ENCODE measurements around the gene ADAMTS17.
A peak's percentile ranks its signal among the peaks of the same experiment; 100 is the strongest.

The ADAMTS17 gene, protein sequence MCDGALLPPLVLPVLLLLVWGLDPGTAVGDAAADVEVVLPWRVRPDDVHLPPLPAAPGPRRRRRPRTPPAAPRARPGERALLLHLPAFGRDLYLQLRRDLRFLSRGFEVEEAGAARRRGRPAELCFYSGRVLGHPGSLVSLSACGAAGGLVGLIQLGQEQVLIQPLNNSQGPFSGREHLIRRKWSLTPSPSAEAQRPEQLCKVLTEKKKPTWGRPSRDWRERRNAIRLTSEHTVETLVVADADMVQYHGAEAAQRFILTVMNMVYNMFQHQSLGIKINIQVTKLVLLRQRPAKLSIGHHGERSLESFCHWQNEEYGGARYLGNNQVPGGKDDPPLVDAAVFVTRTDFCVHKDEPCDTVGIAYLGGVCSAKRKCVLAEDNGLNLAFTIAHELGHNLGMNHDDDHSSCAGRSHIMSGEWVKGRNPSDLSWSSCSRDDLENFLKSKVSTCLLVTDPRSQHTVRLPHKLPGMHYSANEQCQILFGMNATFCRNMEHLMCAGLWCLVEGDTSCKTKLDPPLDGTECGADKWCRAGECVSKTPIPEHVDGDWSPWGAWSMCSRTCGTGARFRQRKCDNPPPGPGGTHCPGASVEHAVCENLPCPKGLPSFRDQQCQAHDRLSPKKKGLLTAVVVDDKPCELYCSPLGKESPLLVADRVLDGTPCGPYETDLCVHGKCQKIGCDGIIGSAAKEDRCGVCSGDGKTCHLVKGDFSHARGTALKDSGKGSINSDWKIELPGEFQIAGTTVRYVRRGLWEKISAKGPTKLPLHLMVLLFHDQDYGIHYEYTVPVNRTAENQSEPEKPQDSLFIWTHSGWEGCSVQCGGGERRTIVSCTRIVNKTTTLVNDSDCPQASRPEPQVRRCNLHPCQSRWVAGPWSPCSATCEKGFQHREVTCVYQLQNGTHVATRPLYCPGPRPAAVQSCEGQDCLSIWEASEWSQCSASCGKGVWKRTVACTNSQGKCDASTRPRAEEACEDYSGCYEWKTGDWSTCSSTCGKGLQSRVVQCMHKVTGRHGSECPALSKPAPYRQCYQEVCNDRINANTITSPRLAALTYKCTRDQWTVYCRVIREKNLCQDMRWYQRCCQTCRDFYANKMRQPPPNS

DNA sequence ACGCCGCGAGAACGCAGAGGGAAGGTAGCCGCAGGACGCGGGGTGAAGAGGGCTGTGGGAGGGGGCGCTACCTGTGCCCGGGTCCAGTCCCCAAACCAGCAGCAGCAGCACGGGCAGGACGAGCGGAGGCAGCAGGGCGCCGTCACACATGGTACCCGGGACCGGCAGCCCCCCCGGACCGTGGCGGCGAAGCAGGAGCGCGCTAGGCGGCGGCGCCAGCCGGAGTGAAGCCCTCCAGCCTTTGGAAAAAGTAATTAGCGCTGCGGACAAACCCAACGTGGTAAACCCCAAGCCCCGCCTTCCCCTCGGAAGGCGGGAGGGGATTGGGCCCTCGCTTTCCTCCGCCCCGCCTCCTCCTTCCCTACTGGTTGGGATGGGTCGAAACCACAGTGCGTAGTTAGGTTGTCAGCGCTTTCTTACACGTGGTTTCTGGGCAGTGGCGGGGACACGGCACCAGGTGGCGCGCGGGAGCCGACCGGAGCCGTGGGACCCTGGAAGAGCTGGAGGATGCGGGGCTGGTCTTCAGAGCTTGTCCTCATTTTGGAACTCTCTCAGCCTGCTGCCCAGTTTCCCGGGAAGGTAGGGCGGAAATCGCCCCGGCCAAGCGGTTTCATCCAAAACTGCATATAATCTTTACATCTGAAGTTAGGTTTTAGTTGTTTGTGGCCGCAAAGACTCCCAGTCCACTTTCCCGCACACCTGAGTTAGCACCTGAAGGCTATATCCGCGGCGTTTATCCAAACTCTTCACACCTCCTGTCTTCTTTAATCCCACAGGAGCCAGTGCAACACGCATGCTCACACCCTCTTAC is at the start of gene ADAMTS17:
Gene ADAMTS17 (minus strand): TSS at position 226 of the 811 bp plus-strand sequence. CDS start 76 bp downstream, at position 150.
- DNase-seq (ENCODE audit: low read depth) = peak; percentile 90

- DNase-seq (ENCODE audit: low read depth) = no peak
Measured at GRCh38 chr15:100385300-100386050, 43.7 kb upstream of the ADAMTS17 start.

DNA sequence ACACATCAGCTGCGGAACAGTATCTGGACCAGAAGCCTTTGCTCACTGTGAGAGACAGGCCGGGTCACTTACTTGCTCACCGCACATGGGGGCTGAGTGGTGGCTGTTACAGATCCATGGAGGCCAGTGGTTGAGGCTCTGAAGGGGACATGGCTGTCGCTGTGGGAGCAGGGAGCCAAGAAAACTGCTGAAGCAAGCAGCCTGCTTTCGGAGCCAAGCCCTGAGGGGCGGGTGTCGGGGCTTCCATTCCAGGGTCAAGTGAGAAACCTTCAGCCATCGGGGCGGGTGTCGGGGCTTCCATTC is 42.3 kb upstream of the ADAMTS17 start:
- no peak for DNase-seq (ENCODE audit: low read depth)

DNA sequence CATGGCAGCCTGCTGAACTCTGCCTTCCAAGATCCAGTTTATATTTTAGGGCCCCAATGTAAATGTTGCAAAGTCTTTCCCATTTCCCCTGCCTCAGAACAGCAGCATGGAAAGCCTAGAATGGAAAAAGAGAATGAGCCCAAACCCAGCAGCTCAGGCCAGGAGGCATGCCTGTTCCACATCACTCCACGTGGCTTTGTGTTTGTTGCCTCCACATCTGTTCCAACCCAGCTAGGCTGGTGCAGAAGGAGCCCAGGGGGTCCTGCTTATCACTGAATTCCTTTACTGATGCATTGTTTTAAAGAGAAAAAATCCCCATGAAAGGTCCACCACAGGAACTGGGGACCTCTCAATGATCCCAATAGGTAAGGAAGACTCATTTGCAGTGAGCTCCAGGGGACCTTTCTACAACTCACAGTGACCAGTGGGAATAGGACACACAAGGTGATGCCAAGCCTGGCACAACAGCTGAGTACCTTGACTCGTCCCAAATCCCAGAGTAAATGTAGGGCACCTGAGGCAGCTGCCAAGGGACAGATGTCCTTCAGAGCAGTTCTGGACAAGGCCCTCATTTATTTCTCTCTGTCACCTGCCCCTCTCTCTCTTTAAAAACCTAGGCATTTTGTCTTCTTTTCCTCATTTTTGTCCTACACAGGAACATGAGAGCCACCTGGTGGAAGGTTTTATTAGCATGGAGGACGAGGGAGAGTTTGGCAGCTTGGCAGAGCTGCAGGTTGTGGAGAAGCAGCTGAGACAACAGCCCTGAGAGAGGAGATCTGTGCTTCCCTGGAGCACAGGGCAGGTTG is 41.7 kb upstream of the ADAMTS17 start:
- DNase-seq (ENCODE audit: low read depth) = peak; percentile 32

DNA sequence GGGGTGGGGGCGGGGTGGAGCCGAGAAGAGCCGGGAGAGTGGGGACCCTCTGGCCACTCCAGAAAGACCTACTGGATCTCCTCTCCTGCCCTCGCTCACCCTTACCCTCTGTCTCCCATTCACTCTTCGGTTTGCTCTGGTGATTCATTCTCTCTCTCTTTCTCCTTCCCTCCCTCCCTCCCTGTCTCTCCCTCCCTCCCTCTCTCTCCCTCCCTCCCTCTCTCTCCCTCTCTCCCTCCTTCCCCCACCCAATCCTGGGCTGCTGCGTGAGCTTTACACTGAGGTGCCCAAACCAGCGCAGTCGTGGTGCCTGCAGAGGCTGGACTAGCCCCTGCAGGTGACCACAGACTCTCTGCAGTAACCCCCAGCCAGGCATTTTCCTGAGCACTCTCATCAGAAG is 32.2 kb upstream of the ADAMTS17 start:
- no peak for DNase-seq (ENCODE audit: low read depth)

DNA sequence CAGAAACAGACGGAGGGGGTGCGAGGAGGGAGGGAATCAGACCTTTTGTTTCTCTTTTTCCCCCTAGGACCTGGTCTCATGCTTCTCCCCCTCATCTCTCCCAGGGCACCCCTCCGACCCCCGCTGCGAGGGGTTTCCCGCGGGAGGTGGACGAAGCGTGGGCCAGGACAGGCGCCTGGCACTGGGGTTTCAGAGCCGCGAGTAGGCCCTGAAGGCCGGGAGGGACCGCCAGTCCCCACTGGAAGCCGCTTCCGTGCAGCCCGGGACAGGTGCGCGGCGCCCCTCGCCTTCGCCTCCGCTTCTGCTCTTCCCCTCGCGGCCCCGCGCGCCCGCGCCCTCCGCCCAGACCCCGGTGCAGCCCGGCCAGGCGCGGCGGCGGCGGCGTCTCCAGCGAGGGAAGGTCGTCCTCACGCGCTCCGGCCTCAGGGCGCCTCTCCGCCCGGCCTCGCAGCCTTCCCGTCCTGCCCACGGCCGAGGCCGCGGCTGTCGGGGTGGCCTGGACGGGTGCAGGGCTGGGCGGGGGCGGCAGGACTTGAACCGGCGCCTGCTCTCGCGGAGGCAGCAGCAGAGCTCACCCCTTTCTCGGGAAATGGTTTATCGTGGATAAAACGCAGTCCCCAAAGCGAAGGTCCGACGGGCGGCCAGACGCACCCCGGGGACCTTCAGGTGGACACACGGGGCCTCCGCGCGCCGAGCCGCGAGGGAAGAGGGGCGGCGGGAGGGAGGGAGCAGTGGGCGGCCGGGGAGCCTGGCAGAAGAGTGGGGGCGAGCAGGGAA is 31.5 kb upstream of the ADAMTS17 start:
- no peak for DNase-seq (ENCODE audit: low read depth)

GRCh38 chr15:100372739-100373119 is 31.0 kb upstream of the ADAMTS17 start:
- DNase-seq (ENCODE audit: low read depth) = no peak

GRCh38 chr15:100355342-100355741 is 13.6 kb upstream of the ADAMTS17 start:
- DNase-seq (ENCODE audit: low read depth) = no peak

GRCh38 chr15:100353449-100353848 is 11.7 kb upstream of the ADAMTS17 start:
- no peak for DNase-seq (ENCODE audit: low read depth)

GRCh38 chr15:100350434-100351226 is 8.9 kb upstream of the ADAMTS17 start:
- DNase-seq (ENCODE audit: low read depth) = peak; percentile 90

- peak; percentile 87 for DNase-seq (ENCODE audit: low read depth)
Measured at GRCh38 chr15:100349696-100350433, 8.1 kb upstream of the ADAMTS17 start.

- no peak for DNase-seq (ENCODE audit: low read depth)
Measured at GRCh38 chr15:100349321-100349695, 7.5 kb upstream of the ADAMTS17 start.

- DNase-seq (ENCODE audit: low read depth) = no peak
Measured at GRCh38 chr15:100348578-100348977, 6.8 kb upstream of the ADAMTS17 start.

GRCh38 chr15:100346866-100347512 is 5.2 kb upstream of the ADAMTS17 start:
- no peak for DNase-seq (ENCODE audit: low read depth)

DNA sequence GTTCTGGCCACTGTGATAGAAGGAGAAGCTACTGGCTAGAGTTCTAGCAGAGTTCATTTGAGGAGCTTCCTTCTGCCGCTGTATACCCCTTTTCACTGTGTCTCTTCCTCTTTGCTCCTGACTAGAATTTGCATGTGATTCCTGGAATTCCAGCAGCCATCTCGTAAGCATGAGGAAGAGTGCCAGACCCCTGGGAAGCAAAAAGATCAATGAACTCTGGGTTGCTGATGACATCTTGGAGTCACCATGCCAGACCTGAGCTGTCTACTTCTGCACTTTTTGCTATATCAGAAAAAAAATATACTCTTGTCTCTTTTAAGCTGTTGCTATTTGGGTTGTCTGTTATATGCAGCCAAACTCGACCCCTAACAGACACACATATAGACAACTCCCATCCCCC is 3.7 kb upstream of the ADAMTS17 start:
- DNase-seq (ENCODE audit: low read depth) = no peak

DNA sequence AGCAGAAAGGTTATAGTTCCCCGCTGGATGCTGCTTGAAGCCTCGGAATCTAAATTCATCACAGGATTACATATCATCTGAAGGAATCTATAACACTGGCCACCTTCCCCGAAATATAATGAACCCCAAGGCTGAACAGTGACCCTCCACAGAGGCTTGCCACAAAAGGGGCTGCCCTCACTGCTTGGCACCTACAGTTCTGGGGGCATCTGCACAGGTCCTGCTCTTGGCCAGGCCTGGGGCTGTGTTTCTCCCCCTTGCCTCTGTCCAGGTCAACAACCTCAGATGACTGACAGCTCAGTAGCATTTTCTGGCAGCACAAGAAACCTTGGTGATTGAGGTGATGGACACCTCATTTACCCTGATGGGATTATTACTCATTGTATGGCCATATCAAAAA is 1.5 kb upstream of the ADAMTS17 start:
- no peak for DNase-seq (ENCODE audit: low read depth)

DNA sequence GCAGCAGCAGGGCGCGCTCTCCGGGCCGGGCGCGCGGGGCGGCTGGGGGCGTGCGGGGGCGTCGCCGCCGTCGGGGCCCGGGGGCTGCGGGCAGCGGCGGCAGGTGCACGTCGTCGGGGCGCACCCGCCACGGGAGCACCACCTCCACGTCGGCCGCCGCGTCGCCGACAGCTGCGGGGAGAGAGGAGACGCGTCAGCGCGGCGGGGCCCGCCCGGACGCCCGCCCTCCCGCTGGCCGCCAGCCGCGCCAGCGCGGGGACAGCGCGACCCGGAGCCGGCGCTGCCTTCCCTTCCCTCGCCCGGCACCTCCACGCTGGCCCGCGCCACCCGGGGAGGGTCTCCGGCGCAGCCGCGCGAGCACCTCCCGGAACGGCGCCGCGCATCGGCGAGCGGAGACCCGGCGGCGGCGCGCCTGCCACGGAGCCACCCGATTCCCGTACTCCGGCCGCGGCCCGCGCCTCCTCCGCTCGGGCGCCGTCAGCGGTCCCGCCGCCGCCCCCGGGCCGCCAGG is 481 bp downstream of the ADAMTS17 start:
- DNase-seq (ENCODE audit: low read depth) = no peak

All from iris pigment epithelial cell (primary cell).